Dendritic cell treated with granulocyte-macrophage colony-stimulating factor and Interleukin-4, amounts not matched to agents 40 ng/mL and 50 ng/mL, for 4 days (primary cell): ENCODE results near the gene VPS37C.
A peak's percentile ranks its signal among the peaks of the same experiment; 100 is the strongest.

Source experiments
- H3K27ac Mint-ChIP-seq: one replicate; pipeline ENCODE4 v1.8.0; 2022; ENCODE audit warnings: mild to moderate bottlenecking, mixed read lengths
- H3K27me3 Mint-ChIP-seq: one replicate; pipeline ENCODE4 v1.8.0; 2022; ENCODE audit warnings: mild to moderate bottlenecking, mixed read lengths
- H3K36me3 Mint-ChIP-seq: one replicate; pipeline ENCODE4 v1.8.0; 2022; ENCODE audit warnings: low read depth, mixed read lengths
- H3K4me1 Mint-ChIP-seq: one replicate; pipeline ENCODE4 v1.8.0; 2022; ENCODE audit warnings: low read depth, mixed read lengths
- H3K4me3 Mint-ChIP-seq: one replicate; pipeline ENCODE4 v1.8.0; 2022; ENCODE audit warnings: mild to moderate bottlenecking, moderate library complexity, mixed read lengths
- H3K9me3 Mint-ChIP-seq: one replicate; pipeline ENCODE4 v1.8.0; 2022; ENCODE audit warnings: mixed read lengths
- intact Hi-C: fragments of 100-400 bp; cut with micrococcal nuclease; formaldehyde crosslinking; loops from one replicate; pipeline ENCODE4 v1.15.0; 2022

VPS37C gene

DNA sequence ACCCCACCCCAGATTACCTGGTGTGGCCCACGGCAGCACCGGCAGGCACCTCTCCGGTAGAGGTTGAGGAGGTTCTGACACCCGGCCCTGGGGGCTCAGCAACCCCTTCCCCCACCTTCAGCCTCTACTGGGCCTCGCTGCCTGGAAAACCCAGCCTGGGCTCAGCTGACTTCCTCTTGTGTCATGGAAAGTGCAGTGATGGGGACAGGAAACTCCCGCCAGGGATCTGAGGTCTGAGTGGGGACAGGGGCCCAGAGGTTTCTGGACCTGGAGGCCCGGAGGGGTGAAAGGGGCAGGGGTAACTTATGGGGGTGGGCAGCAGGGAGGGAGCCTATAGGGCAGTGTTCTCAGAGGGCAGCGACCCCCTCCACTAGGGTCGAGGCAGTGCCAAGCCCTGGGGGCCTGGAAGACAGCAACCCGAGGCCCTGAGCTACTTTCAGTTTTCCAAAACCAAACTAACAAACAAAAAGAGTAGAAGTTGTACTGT lies 68.9 kb downstream of the VPS37C start:
- Mint-ChIP-seq H3K4me1 (peaks cover 57% of the 10 kb centered on the region), H3K27me3 (peaks cover 3% of the 10 kb centered on the region), H3K36me3 (no peaks in the 10 kb centered on the region), H3K9me3 (no peaks in the 10 kb centered on the region), H3K4me3 (no peak overlapping the region), H3K27ac (peak overlapping the region; percentile 87)
- intact Hi-C loops, result loop anchor here (2.0 to 10.0 kb wide), 2 partner anchors 18 to 48 kb away; no protein-coding TSS in a partner anchor

DNA sequence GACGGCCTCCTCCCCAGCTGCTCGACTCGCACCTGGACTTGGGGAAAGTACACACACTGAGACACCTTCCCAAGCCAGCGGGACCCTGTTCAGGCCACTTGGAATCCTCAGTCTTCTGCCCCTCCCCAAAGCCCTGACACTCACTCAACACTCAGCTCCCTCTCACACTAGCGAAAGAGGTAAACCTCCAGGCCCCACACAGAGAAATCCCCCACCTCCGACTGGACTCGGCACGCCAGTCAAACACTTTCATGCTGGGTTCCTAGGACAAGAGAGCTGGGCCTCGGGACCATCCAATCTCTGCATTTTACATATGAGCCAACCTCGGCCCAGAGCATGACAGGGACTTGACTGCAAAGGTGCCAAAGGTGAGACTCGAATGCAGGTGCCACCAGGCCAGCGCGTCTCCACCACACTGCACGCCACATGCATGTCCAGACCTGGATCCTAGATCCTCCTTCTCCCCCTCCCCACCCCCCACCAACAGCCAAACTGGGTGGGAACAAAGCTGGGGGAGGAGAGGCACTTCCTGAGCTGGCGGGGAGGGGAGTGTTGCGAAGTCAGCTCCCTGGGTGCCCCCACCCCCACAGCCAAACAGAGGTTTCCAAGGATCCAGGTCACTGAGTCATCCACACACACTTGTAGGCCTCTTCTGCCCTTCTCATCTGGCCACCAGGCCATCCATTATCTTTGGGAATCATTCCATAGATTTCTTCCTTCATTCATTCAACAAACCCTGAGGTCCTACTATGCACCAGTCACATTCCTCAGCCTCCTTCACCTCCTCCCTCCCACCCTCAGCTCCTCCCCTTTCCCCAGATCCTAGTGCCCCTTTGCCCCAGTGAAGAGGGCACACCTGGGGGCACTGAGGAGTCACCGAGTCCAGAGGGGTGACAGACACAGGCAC lies 69.6 kb downstream of the VPS37C start:
- H3K4me1 Mint-ChIP-seq, result peaks cover 57% of the 10 kb centered on the region
- H3K27ac Mint-ChIP-seq, result peak overlapping the region; percentile 87
- peaks cover 3% of the 10 kb centered on the region for H3K27me3 Mint-ChIP-seq
- intact Hi-C loops, result loop anchor here (2.0 to 10.0 kb wide), 2 partner anchors 17 to 47 kb away; no protein-coding TSS in a partner anchor
- no peaks in the 10 kb centered on the region for H3K9me3 Mint-ChIP-seq
- no peaks in the 10 kb centered on the region for H3K36me3 Mint-ChIP-seq
- H3K4me3 Mint-ChIP-seq, result no peak overlapping the region

DNA sequence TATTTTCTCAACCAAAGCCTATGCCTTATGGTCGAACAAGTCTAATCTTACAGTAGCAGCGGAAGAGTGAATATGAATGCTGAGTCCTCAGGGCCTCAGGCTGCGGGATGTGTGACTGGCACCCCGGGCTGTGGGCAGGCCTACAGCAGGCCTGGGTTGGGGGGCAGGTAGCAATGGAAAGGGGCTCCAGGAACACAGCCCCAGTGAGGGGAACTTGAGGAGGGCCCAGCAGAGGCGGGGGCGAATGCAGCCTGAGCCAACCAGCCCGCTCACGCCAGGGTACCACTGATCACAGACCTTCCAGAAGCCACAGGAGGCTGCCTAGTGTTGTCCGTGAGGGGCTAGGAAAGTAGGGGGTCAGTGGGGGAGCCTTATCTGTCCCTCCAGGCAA lies 70.2 kb downstream of the VPS37C start:
- H3K4me3 Mint-ChIP-seq, result no peak overlapping the region
- no peaks in the 10 kb centered on the region for H3K36me3 Mint-ChIP-seq
- intact Hi-C loops, result loop anchor here (10.0 kb wide), 1 partner anchor 46 kb away; no protein-coding TSS in a partner anchor
- H3K27ac Mint-ChIP-seq, result peak overlapping the region; percentile 87
- H3K27me3 Mint-ChIP-seq, result peaks cover 3% of the 10 kb centered on the region
- peaks cover 53% of the 10 kb centered on the region for H3K4me1 Mint-ChIP-seq
- H3K9me3 Mint-ChIP-seq, result no peaks in the 10 kb centered on the region

- Mint-ChIP-seq H3K27ac (peak overlapping the region; percentile 87), H3K4me3 (no peak overlapping the region), H3K36me3 (no peaks in the 10 kb centered on the region), H3K9me3 (no peaks in the 10 kb centered on the region), H3K4me1 (peaks cover 49% of the 10 kb centered on the region), H3K27me3 (peaks cover 3% of the 10 kb centered on the region)
- intact Hi-C loops, result loop anchor here (10.0 kb wide), 1 partner anchor 46 kb away; no protein-coding TSS in a partner anchor
Measured at GRCh38 chr11:61090521-61090920, 70.7 kb downstream of the VPS37C start.

DNA sequence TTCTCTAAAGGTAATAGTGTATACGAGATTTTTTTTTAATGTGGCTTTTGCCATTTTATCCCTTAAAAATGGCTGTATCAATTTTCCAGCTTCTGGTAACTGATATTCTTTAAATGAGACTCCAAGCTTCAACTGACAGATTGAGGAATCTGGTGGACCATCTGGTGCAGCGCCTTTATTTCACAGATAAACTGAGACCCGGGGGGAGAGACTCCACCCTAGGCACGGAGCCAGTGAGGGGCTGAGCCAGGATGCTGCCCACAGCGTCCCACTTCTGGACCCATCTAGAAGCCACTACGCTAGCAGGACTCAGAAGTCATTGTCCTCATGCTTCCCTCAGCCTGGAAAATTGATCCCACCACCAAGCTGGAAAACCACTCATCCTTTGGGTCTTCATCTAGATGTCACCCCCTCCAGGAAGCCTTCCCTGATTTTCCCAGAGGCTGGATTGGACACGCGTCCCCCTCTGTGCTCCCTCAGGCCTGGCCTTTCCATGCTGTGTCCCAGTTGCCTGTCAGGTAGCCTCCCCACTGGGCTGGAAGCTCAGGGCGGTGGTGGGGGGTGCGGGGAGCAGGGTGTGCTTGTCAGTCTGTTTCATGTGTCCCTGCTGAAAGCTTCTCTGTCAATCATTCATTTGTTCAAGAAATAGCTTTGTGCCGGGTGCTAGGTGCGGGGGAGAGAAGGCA lies 71.3 kb downstream of the VPS37C start:
- Mint-ChIP-seq H3K9me3 (no peaks in the 10 kb centered on the region), H3K27me3 (peaks cover 3% of the 10 kb centered on the region), H3K4me1 (peaks cover 43% of the 10 kb centered on the region), H3K36me3 (no peaks in the 10 kb centered on the region), H3K27ac (peak overlapping the region; percentile 87), H3K4me3 (no peak overlapping the region)
- intact Hi-C loops, result loop anchor here (10.0 kb wide), 1 partner anchor 45 kb away; no protein-coding TSS in a partner anchor

GRCh38 chr11:61087426-61088119 lies 73.7 kb downstream of the VPS37C start:
- intact Hi-C loops, result no loop called here
- H3K9me3 Mint-ChIP-seq, result no peaks in the 10 kb centered on the region
- peaks cover 26% of the 10 kb centered on the region for H3K4me1 Mint-ChIP-seq
- no peak overlapping the region for H3K27ac Mint-ChIP-seq
- peaks cover 11% of the 10 kb centered on the region for H3K27me3 Mint-ChIP-seq
- H3K4me3 Mint-ChIP-seq, result no peak overlapping the region
- H3K36me3 Mint-ChIP-seq, result no peaks in the 10 kb centered on the region

- intact Hi-C loops, result no loop called here
- no peak overlapping the region for H3K4me3 Mint-ChIP-seq
- H3K9me3 Mint-ChIP-seq, result no peaks in the 10 kb centered on the region
- H3K27me3 Mint-ChIP-seq, result peaks cover 20% of the 10 kb centered on the region
- peak overlapping the region; percentile 39 for H3K27ac Mint-ChIP-seq
- peaks cover 17% of the 10 kb centered on the region for H3K4me1 Mint-ChIP-seq
- H3K36me3 Mint-ChIP-seq, result no peaks in the 10 kb centered on the region
Measured at GRCh38 chr11:61083601-61084147, 77.6 kb downstream of the VPS37C start.

DNA sequence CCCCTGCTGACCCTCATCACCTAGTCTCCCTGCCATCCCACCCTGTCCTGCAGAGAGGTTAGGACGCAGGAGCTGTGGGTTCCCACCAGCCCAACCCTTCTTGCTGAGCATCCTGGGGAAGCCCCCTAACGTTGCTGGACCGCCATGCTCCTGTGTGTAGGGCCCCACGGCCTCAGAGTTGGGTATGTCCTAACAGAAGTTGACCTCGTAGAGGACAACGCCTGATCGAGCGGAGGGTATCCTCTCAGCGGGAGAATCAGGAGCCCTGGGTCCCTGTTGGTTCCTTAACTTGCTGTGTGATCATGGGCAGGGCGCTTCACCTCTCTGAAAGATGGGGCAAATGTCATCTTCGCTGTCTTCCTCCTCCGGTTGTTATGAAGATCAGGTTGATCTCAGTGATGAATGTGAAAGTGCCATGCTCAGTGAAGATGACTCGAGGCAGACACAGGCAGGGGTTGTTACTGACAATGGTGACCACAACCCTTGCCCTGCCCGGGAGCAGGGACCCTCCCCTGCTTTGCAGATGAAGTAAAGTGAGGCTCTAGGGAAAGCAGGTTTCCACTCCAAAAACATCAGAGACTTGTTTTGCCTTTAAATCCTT lies 78.2 kb downstream of the VPS37C start:
- intact Hi-C loops, result no loop called here
- Mint-ChIP-seq H3K4me1 (peaks cover 17% of the 10 kb centered on the region), H3K27ac (peak overlapping the region; percentile 39), H3K4me3 (no peak overlapping the region), H3K36me3 (no peaks in the 10 kb centered on the region), H3K27me3 (peaks cover 20% of the 10 kb centered on the region), H3K9me3 (no peaks in the 10 kb centered on the region)

GRCh38 chr11:61082062-61082870 lies 79.0 kb downstream of the VPS37C start:
- Mint-ChIP-seq H3K36me3 (no peaks in the 10 kb centered on the region), H3K9me3 (no peaks in the 10 kb centered on the region), H3K4me1 (peaks cover 17% of the 10 kb centered on the region), H3K4me3 (no peak overlapping the region), H3K27ac (peak overlapping the region; percentile 27), H3K27me3 (peaks cover 20% of the 10 kb centered on the region)
- intact Hi-C loops, result no loop called here

DNA sequence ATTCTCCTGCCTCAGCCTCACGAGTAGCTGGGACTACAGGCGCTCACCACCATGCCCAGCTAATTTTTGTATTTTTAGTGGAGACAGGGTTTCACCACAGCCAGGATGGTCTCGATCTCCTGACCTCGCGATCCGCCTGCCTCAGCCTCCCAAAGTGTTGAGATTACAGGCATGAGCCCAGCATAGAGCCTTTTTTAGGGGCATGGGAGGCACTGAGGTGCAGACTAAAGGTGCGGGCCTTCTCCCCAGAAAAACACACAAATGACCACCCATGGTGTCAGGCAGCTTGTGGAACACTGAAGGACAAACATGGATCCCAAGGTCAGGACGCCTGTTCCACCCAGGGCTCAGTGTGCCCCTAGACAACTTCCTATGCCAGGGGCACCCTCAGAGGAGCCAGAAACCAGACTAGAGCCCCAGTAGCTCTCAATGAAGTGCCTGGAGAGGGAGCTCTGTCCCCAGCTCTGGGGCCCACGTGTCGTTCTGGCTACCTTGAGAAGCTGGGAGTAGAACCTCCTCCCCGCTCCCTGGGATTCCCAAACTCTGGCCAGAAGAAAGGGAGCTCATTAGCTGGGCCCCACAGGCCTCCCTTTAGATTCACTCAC lies 80.1 kb downstream of the VPS37C start:
- H3K27me3 Mint-ChIP-seq, result peaks cover 20% of the 10 kb centered on the region

GRCh38 chr11:61080526-61080925 lies 80.7 kb downstream of the VPS37C start:
- intact Hi-C loops, result no loop called here
- H3K27me3 Mint-ChIP-seq, result peaks cover 20% of the 10 kb centered on the region

More for the DNA sequence above, 80.1 kb downstream of the VPS37C start:
- intact Hi-C loops, result no loop called here
- Mint-ChIP-seq H3K4me1 (peaks cover 22% of the 10 kb centered on the region), H3K4me3 (no peak overlapping the region), H3K27ac (peak overlapping the region; percentile 27), H3K9me3 (no peaks in the 10 kb centered on the region), H3K36me3 (no peaks in the 10 kb centered on the region)

More at GRCh38 chr11:61080526-61080925, 80.7 kb downstream of the VPS37C start:
- H3K9me3 Mint-ChIP-seq, result no peaks in the 10 kb centered on the region
- H3K27ac Mint-ChIP-seq, result no peak overlapping the region
- H3K36me3 Mint-ChIP-seq, result no peaks in the 10 kb centered on the region
- H3K4me3 Mint-ChIP-seq, result no peak overlapping the region
- H3K4me1 Mint-ChIP-seq, result peaks cover 26% of the 10 kb centered on the region
